Large intestine (tissue), 3 donors: ENCODE results near the gene GDF10. TPM values are rescaled to one million over a fixed set of nuclear protein-coding genes. Genes with fewer than 3 reads are reported as not detected.

Experiments
- DNase-seq, 2 donors: peaks; one replicate each; pipeline versions ENCODE4 v3.0.0 to v3.0.0-alpha.2; 2013
- H3K27ac ChIP-seq: one replicate; pipeline ENCODE4 v1.5.1; 2013; ENCODE audit warnings: low read length
- H3K27me3 ChIP-seq: 2 replicates; pipeline ENCODE4 v1.6.1; 2013; ENCODE audit warnings: low read length; ENCODE audit not compliant: control insufficient read depth, insufficient read depth
- H3K36me3 ChIP-seq: 2 replicates; pipeline ENCODE4 v1.6.1; 2013; ENCODE audit warnings: low read length; ENCODE audit not compliant: control insufficient read depth, insufficient read depth
- H3K4me1 ChIP-seq: one replicate; pipeline ENCODE4 v1.6.1; 2013; ENCODE audit warnings: low read length; ENCODE audit not compliant: control insufficient read depth, insufficient read depth
- H3K4me3 ChIP-seq: one replicate; pipeline ENCODE4 v1.5.1; 2013; ENCODE audit warnings: low read length
- H3K9me3 ChIP-seq: one replicate; pipeline ENCODE4 v1.6.1; 2013; ENCODE audit warnings: mild to moderate bottlenecking, low read depth, low read length, moderate library complexity; ENCODE audit not compliant: control insufficient read depth
- WGBS: methylation state at CpG from one replicate; pipeline ENCODE4 v1.1.5; 2013; ENCODE audit warnings: low lambda C conversion rate; ENCODE audit not compliant: insufficient coverage; 5-methylcytosine and 5-hydroxymethylcytosine counted together
- polyA plus RNA-seq: library from polyadenylated mRNA; unstranded; fragments of 120-200 nt; gene quantifications from one replicate; pipeline ENCODE4 v1.2.1, GENCODE V29; 2013

Gene GDF10
- polyA plus RNA-seq, 1 donor = 2.5 TPM

DNA sequence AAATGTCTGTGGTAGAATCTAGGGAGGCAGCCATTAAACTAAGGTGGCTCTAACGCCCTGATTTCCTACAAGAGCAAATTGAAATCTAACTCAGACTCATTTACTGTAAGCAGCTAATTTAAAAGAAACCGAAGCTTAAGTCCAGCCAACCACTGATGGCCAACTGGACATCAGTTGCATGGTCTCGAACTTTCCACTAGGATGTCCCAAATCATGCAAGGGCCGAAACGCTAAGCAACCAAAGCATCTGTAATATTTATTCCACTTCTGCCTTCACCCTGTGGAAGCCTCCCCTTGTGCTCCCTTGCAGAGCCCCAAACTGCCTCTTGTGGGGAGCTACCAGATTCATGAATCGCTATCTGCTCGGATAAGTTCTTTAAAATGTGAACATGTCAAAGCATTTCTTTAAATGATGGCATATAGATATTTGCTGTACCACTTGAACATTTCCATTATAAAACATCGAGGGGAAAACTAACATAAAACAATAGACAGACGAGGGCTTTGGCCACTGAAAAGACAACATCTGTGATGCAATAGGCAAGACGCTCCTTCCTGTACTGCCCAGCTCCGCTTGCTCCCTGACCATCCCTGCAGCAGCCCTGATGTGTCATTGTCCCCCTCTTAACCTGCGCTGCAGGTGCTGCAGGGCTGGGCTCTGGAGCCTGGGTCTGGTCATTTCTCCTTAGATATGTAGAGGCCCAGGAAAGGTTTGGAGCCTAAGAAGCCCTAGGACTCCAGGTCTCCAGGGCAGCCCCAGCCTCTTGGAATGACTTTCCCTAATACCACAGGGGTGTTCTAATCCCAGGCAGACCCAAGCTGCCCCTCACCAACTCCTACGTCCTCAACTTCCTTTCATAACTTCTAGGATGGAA is 45.2 kb downstream of the GDF10 start:
- DNase-seq = no peak
- 87% methylated on average over 4 of the region's 13 CpGs for WGBS
- Histone ChIP-seq H3K4me1 (no peaks in the 10 kb centered on the region), H3K4me3 (no peak overlapping the region), H3K9me3 (no peaks in the 10 kb centered on the region), H3K27me3 (no peaks in the 10 kb centered on the region), H3K36me3 (no peaks in the 10 kb centered on the region), H3K27ac (no peak overlapping the region)

DNA sequence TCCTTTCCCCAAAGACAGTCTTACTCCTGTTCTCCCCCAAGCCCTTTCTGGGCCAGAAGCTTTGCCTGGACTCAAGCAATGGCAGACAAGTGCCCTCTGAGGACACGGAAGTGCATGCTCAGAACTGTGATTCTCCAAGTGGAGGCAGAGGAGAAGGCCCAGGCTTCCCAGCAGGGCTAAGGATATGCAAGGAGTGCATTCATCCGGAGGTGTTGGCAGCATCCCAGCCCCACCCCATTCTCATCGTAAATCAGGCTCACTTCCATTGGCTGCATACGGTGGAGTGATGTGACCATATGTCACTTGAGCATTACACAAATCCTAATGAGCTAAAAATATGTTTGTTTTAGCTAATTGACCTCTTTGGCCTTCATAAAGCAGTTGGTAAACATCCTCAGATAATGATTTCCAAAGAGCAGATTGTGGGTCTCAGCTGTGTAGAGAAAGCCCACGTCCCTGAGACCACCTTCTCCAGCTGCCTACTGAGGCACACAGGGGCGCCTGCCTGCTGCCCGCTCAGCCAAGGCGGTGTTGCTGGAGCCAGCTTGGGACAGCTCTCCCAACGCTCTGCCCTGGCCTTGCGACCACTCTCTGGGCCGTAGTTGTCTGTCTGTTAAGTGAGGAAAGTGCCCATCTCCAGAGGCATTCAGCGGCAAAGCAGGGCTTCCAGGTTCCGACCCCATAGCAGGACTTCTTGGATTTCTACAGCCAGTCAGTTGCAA is 46.7 kb downstream of the GDF10 start:
- no peaks in the 10 kb centered on the region for H3K9me3 ChIP-seq
- WGBS = no CpG with 5 or more reads among the region's 13 CpGs
- no peaks in the 10 kb centered on the region for H3K27me3 ChIP-seq
- H3K27ac ChIP-seq = no peak overlapping the region
- peak in 1 of 2 donors; percentile 27 for DNase-seq
- H3K36me3 ChIP-seq = no peaks in the 10 kb centered on the region
- H3K4me3 ChIP-seq = no peak overlapping the region
- no peaks in the 10 kb centered on the region for H3K4me1 ChIP-seq

DNA sequence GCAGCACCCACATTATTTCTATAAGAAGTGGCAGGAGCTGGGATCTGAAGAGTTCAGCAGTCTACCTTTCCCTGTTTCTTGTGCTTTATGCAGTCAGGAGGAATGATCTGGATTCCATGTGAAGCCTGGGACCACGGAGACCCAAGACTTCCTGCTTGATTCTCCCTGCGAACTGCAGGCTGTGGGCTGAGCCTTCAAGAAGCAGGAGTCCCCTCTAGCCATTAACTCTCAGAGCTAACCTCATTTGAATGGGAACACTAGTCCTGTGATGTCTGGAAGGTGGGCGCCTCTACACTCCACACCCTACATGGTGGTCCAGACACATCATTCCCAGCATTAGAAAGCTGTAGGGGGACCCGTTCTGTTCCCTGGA is 47.3 kb downstream of the GDF10 start:
- no peaks in the 10 kb centered on the region for H3K27me3 ChIP-seq
- no CpG with 5 or more reads among the region's 4 CpGs for WGBS
- H3K4me1 ChIP-seq = no peaks in the 10 kb centered on the region
- no peak for DNase-seq
- no peaks in the 10 kb centered on the region for H3K36me3 ChIP-seq
- H3K27ac ChIP-seq = no peak overlapping the region
- H3K4me3 ChIP-seq = no peak overlapping the region
- no peaks in the 10 kb centered on the region for H3K9me3 ChIP-seq

DNA sequence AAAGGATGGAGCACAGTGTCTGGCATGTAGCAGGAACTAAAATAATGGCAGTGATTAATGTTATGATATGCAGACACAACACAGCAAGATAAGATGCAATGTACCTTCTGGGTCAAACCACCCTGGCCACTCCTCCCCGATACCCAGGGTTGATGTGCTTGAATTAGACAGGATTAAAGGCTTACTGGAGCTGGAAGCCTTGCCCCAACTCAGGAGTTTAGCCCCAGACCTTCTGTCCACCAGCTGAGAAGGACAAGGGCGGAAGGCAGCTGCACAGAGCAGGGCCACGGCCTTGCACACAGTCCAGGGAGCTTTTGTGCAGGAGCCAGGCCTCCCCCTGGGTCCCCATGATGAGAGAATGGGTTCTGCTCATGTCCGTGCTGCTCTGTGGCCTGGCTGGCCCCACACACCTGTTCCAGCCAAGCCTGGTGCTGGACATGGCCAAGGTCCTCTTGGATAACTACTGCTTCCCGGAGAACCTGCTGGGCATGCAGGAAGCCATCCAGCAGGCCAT is 48.2 kb downstream of the GDF10 start, which contains the start of gene RBP3:
Gene RBP3, plus strand, starts transcription at position 226 of the 514 bp plus-strand sequence. Its CDS starts 122 bp downstream, at position 348.
- no peak for DNase-seq
- no peaks in the 10 kb centered on the region for H3K9me3 ChIP-seq
- no peaks in the 10 kb centered on the region for H3K27me3 ChIP-seq
- no peaks in the 10 kb centered on the region for H3K36me3 ChIP-seq
- no CpG with 5 or more reads among the region's 5 CpGs for WGBS
- no peaks in the 10 kb centered on the region for H3K4me1 ChIP-seq
- no peak within 1 kb of the TSS for H3K27ac ChIP-seq
- no peak within 1 kb of the TSS for H3K4me3 ChIP-seq

- Histone ChIP-seq H3K4me1 (no peaks in the 10 kb centered on the region), H3K9me3 (no peaks in the 10 kb centered on the region), H3K4me3 (no peak overlapping the region), H3K27me3 (no peaks in the 10 kb centered on the region), H3K36me3 (no peaks in the 10 kb centered on the region), H3K27ac (no peak overlapping the region)
- no CpG with 5 or more reads among the region's 36 CpGs for WGBS
- DNase-seq = no peak
These were observed 48.9 kb downstream of the GDF10 start for GRCh38 chr10:47348661-47349470.

- no peak overlapping the region for H3K27ac ChIP-seq
- no peaks in the 10 kb centered on the region for H3K9me3 ChIP-seq
- H3K4me3 ChIP-seq = no peak overlapping the region
- H3K27me3 ChIP-seq = no peaks in the 10 kb centered on the region
- WGBS = no CpG with 5 or more reads among the region's 22 CpGs
- DNase-seq = no peak
- H3K36me3 ChIP-seq = no peaks in the 10 kb centered on the region
- H3K4me1 ChIP-seq = no peaks in the 10 kb centered on the region
These were observed 49.5 kb downstream of the GDF10 start for GRCh38 chr10:47349516-47349915.

DNA sequence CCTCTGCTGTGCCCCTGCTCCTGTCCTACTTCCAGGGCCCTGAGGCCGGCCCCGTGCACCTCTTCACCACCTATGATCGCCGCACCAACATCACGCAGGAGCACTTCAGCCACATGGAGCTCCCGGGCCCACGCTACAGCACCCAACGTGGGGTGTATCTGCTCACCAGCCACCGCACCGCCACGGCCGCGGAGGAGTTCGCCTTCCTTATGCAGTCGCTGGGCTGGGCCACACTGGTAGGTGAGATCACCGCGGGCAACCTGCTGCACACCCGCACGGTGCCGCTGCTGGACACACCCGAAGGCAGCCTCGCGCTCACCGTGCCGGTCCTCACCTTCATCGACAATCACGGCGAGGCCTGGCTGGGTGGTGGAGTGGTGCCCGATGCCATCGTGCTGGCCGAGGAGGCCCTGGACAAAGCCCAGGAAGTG is 50.0 kb downstream of the GDF10 start:
- DNase-seq = no peak
- no CpG with 5 or more reads among the region's 31 CpGs for WGBS
- Histone ChIP-seq H3K9me3 (no peaks in the 10 kb centered on the region), H3K4me1 (no peaks in the 10 kb centered on the region), H3K27ac (no peak overlapping the region), H3K36me3 (no peaks in the 10 kb centered on the region), H3K4me3 (no peak overlapping the region), H3K27me3 (no peaks in the 10 kb centered on the region)

DNA sequence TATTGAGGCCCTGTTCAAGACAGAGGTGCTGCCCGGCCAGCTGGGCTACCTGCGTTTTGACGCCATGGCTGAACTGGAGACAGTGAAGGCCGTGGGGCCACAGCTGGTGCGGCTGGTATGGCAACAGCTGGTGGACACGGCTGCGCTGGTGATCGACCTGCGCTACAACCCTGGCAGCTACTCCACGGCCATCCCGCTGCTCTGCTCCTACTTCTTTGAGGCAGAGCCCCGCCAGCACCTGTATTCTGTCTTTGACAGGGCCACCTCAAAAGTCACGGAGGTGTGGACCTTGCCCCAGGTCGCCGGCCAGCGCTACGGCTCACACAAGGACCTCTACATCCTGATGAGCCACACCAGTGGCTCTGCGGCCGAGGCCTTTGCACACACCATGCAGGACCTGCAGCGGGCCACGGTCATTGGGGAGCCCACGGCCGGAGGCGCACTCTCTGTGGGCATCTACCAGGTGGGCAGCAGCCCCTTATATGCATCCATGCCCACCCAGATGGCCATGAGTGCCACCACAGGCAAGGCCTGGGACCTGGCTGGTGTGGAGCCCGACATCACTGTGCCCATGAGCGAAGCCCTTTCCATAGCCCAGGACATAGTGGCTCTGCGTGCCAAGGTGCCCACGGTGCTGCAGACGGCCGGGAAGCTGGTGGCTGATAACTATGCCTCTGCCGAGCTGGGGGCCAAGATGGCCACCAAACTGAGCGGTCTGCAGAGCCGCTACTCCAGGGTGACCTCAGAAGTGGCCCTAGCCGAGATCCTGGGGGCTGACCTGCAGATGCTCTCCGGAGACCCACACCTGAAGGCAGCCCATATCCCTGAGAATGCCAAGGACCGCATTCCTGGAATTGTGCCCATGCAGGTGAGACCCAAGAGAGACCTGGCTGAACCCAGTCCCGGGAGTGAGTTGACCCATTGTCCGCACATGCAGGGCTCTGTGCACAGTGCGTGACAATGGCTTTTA is 51.0 kb downstream of the GDF10 start:
- Histone ChIP-seq H3K9me3 (no peaks in the 10 kb centered on the region), H3K27me3 (no peaks in the 10 kb centered on the region), H3K4me3 (no peak overlapping the region), H3K27ac (no peak overlapping the region), H3K4me1 (no peaks in the 10 kb centered on the region), H3K36me3 (no peaks in the 10 kb centered on the region)
- DNase-seq = no peak
- no CpG with 5 or more reads among the region's 39 CpGs for WGBS

DNA sequence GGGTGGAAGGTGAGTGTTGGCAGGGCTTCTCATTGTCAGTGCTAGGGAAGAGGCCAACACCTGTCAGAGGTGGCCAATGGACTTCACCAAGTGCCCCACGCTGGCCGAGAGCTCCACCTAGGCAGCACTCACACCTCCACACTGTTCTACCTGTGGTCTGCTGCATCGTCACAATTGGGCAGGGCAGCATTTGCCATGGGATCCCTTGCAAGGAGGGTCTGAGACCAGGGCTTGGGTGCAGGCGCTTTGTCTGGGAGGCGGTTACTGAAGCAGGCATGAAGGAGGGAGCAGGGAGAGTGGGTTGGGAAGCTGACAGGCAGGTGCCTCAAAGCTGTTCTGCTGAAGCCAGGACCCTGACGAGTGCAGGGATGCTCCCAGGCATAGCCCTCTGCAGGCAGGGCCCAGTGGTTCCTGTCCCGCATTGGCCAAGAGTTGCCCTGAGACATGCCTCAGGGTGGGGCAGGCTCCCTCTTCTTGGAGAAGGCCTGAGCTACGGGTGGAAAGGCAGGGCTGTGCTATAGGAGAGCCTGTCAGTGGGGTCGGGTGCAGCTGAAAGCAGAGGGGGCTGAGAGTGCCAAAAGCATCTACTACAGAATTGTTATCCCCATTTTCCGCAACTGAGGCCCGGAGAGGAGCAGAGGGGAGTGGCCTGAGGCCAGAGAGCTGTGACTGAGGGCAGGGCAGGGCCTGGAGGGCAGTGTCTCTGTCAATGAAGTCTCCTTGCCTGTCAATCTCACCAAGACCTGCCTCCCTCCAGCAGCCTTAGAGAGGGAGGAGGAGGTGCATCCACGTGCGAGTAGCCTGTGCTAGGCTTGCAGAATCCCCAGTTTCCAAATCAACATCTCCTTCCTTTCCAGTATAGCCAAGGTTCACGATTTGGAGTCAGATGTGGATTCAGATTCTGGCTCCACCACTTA is 52.2 kb downstream of the GDF10 start:
- H3K9me3 ChIP-seq = no peaks in the 10 kb centered on the region
- WGBS = 80% methylated on average over 1 of the region's 14 CpGs
- no peaks in the 10 kb centered on the region for H3K4me1 ChIP-seq
- H3K27ac ChIP-seq = no peak overlapping the region
- no peak overlapping the region for H3K4me3 ChIP-seq
- H3K27me3 ChIP-seq = no peaks in the 10 kb centered on the region
- H3K36me3 ChIP-seq = no peaks in the 10 kb centered on the region
- DNase-seq = no peak
